Gastrocnemius medialis (tissue), 4 donors: ENCODE measurements around the gene CDCA4. TPM values are rescaled to one million over a fixed set of nuclear protein-coding genes. Genes with fewer than 3 reads are reported as not detected.

ENCODE experiments used
- ATAC-seq, 2 donors: fragments of 150-250 bp; one replicate each; pipeline ENCODE4 v1.9.1; 2016
- DNase-seq, 2 donors: peaks; one replicate each; pipeline ENCODE4 v3.0.0-alpha.2; 2019
- H3K27ac ChIP-seq, 4 donors: fragments of 200-600 bp; sonication (generic); 1 replicate in 1 of 4; 2 replicates in 3 of 4; pipeline ENCODE4 v1.5.1; 2016 to 2018; ENCODE audit warnings: mild to moderate bottlenecking in 2 of 4, moderate library complexity in 1 of 4
- H3K27me3 ChIP-seq, 3 donors: fragments of 200-600 bp; sonication (generic) in 2 of 3; 1 replicate in 1 of 3; 2 replicates in 2 of 3; pipeline versions ENCODE4 v1.5.1 to v1.6.0; 2016 to 2019; ENCODE audit warnings: mild to moderate bottlenecking in 1 of 3, moderate library complexity in 1 of 3
- H3K36me3 ChIP-seq, 2 donors: fragments of 200-600 bp; sonication (generic) in 1 of 2; one replicate each; pipeline ENCODE4 v1.5.1; 2017 to 2018
- H3K4me1 ChIP-seq, 2 donors: fragments of 200-600 bp; sonication (generic) in 1 of 2; one replicate each; pipeline ENCODE4 v1.5.1; 2016 to 2017; ENCODE audit warnings: mild to moderate bottlenecking in 2 of 2
- H3K4me3 ChIP-seq, 4 donors: fragments of 200-600 bp; sonication (generic) in 3 of 4; 1 replicate in 1 of 4; 2 replicates in 3 of 4; pipeline ENCODE4 v1.5.1; 2016 to 2019; ENCODE audit warnings: mild to moderate bottlenecking in 2 of 4
- H3K9me3 ChIP-seq, 3 donors: fragments of 200-600 bp; sonication (generic) in 2 of 3; 1 replicate in 1 of 3; 2 replicates in 2 of 3; pipeline ENCODE4 v1.5.1; 2016 to 2019
- POLR2A ChIP-seq, 2 donors: fragments of 450-650 bp; IDR thresholded peaks; one replicate each; pipeline ENCODE4 v1.6.1; 2017; ENCODE audit warnings: antibody characterized with exemption in 2 of 2, mild to moderate bottlenecking in 2 of 2, moderate library complexity in 2 of 2
- in situ Hi-C, 4 donors: fragments of 200-750 bp; cut with MboI; loops; one replicate each; pipeline versions ENCODE4 v1.15.0 to v1.8.0; 2017; ENCODE audit warnings: low sequenced_read_pairs in 4 of 4
- intact Hi-C: fragments of 100-400 bp; cut with DNase I; formaldehyde crosslinking; loops from one replicate; pipeline ENCODE4 v1.15.1; 2023; ENCODE audit warnings: low total_unique reads
- total RNA-seq, 4 donors: library from RNA; depleted of rRNA; stranded (reverse); fragments of >200 nt; gene quantifications; one replicate each; pipeline versions ENCODE4 v1.1.0 to v1.2.3, GENCODE V29; 2016
- TF ChIP-seq, protein P1 (sequence below), 5 experiments: fragments of 450-650 bp in 3 of 5; fragments of 200-600 bp in 2 of 5; sonication (generic) in 2 of 5; IDR thresholded peaks in 4 of 5; conservative IDR thresholded peaks in 1 of 5; 1 replicate in 4 of 5; 2 replicates in 1 of 5; pipeline ENCODE4 v1.5.1; 2016 to 2019; ENCODE audit warnings: antibody characterized with exemption in 5 of 5, mild to moderate bottlenecking in 3 of 5, moderate library complexity in 3 of 5

CDCA4 gene
- total RNA-seq, 4 donors from 2014 or later, result 0.71 to 2.2 (median 1.8) TPM

- Histone ChIP-seq H3K27me3 (no peaks in the 10 kb centered on the region), H3K27ac (no peak overlapping the region), H3K36me3 (no peaks in the 10 kb centered on the region), H3K4me1 (no peaks in the 10 kb centered on the region), H3K9me3 (no peaks in the 10 kb centered on the region), H3K4me3 (no peak overlapping the region)
- no peak for DNase-seq
- intact Hi-C loops (no loop called here), in situ Hi-C loops (no loop called here)
- no peak for TF ChIP-seq POLR2A (IDR thresholded peaks at IDR 0.05)
- TF ChIP-seq, protein P1, sequence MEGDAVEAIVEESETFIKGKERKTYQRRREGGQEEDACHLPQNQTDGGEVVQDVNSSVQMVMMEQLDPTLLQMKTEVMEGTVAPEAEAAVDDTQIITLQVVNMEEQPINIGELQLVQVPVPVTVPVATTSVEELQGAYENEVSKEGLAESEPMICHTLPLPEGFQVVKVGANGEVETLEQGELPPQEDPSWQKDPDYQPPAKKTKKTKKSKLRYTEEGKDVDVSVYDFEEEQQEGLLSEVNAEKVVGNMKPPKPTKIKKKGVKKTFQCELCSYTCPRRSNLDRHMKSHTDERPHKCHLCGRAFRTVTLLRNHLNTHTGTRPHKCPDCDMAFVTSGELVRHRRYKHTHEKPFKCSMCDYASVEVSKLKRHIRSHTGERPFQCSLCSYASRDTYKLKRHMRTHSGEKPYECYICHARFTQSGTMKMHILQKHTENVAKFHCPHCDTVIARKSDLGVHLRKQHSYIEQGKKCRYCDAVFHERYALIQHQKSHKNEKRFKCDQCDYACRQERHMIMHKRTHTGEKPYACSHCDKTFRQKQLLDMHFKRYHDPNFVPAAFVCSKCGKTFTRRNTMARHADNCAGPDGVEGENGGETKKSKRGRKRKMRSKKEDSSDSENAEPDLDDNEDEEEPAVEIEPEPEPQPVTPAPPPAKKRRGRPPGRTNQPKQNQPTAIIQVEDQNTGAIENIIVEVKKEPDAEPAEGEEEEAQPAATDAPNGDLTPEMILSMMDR (IDR thresholded peaks at IDR 0.05 in 4 of 5, conservative IDR thresholded peaks at IDR 0.05 in 1 of 5), result no peak
- ATAC-seq, result no peak
Observed at GRCh38 chr14:104993808-104994591, 26.9 kb downstream of the CDCA4 start.

DNA sequence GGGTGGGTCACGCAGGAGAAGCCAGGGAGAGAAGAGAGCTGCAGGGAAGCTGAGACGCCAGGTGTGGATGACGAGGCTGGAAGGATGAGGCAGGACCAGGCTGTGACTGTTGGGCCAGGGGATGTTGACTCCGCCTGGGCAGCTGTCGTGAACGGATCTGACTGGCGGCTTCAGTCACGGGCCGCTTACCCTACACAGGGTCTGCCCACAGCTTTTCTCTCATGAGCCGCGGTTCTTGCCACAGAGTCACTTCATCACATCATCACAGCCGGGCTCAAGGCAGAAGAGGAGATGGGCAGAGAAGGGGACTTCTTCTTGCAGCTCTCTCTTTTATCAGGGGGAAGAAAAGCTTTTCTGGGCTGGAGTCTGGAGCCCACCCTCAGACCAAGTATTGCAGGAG lies 27.6 kb downstream of the CDCA4 start:
- DNase-seq (no peak), ATAC-seq (no peak)
- no peaks in the 10 kb centered on the region for H3K27me3 ChIP-seq
- no peaks in the 10 kb centered on the region for H3K36me3 ChIP-seq
- intact Hi-C loops, result no loop called here
- no peak overlapping the region for H3K27ac ChIP-seq
- no peak for TF ChIP-seq POLR2A (IDR thresholded peaks at IDR 0.05)
- TF ChIP-seq, protein P1 (IDR thresholded peaks at IDR 0.05 in 4 of 5, conservative IDR thresholded peaks at IDR 0.05 in 1 of 5), result no peak
- H3K4me1 ChIP-seq, result no peaks in the 10 kb centered on the region
- H3K4me3 ChIP-seq, result no peak overlapping the region
- in situ Hi-C loops, result no loop called here
- no peaks in the 10 kb centered on the region for H3K9me3 ChIP-seq

DNA sequence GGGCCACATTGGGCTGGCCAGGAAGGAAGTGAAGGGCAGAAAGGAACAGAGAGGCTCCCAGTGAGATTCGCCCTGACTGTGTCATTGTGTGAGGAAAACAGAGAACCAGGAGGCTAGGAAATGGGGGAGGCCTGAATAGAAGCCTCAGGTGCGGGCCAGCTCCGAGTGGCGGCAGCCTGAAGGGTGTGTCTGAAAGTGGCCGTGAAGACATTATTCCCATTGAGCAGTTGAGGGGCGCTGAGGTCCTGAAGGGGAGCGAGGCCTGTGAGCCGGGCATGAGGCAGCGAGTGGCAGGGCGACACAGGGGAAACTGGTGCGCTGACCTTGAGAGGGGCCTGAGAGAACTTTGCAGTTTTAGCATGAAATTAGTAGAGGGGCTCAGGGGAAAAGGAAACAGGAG lies 28.4 kb downstream of the CDCA4 start:
- TF ChIP-seq POLR2A (IDR thresholded peaks at IDR 0.05), result no peak
- TF ChIP-seq, protein P1 (IDR thresholded peaks at IDR 0.05 in 4 of 5, conservative IDR thresholded peaks at IDR 0.05 in 1 of 5), result no peak
- no peak overlapping the region for H3K4me3 ChIP-seq
- DNase-seq, result no peak
- intact Hi-C loops, result no loop called here
- no peaks in the 10 kb centered on the region for H3K27me3 ChIP-seq
- no peaks in the 10 kb centered on the region for H3K36me3 ChIP-seq
- in situ Hi-C loops, result no loop called here
- ATAC-seq, result no peak
- no peak overlapping the region for H3K27ac ChIP-seq
- no peaks in the 10 kb centered on the region for H3K9me3 ChIP-seq
- H3K4me1 ChIP-seq, result no peaks in the 10 kb centered on the region

GRCh38 chr14:104991896-104992230 lies 29.0 kb downstream of the CDCA4 start:
- in situ Hi-C loops, result no loop called here
- H3K9me3 ChIP-seq, result no peaks in the 10 kb centered on the region

More at GRCh38 chr14:104991896-104992230, 29.0 kb downstream of the CDCA4 start:
- TF ChIP-seq, protein P1 (IDR thresholded peaks at IDR 0.05 in 4 of 5, conservative IDR thresholded peaks at IDR 0.05 in 1 of 5), result no peak
- TF ChIP-seq POLR2A (IDR thresholded peaks at IDR 0.05), result no peak
- Histone ChIP-seq H3K27ac (no peak overlapping the region), H3K36me3 (no peaks in the 10 kb centered on the region), H3K27me3 (no peaks in the 10 kb centered on the region), H3K4me1 (no peaks in the 10 kb centered on the region), H3K4me3 (no peak overlapping the region)
- no peak for DNase-seq
- intact Hi-C loops, result no loop called here
- ATAC-seq, result no peak
